Stimulated activated CD8-positive, alpha-beta memory T cell treated with anti-CD3 and anti-CD28 coated beads, Interleukin-15, amount 100 ng/mL, for 1 hour (primary cell): ENCODE results near the gene MLEC.

Experiments
- DNase-seq: peaks from one replicate; pipeline ENCODE4 v3.0.0-alpha.2; 2020; ENCODE audit warnings: low read depth

Gene MLEC

GRCh38 chr12:120693848-120694247, 6.9 kb downstream of the MLEC start:
- no peak for DNase-seq

- DNase-seq, result no peak
Observed at GRCh38 chr12:120696626-120697025, 9.7 kb downstream of the MLEC start.

- no peak for DNase-seq
Observed at GRCh38 chr12:120697344-120697743, 10.4 kb downstream of the MLEC start.

GRCh38 chr12:120698665-120699064, 11.7 kb downstream of the MLEC start:
- no peak for DNase-seq

- no peak for DNase-seq
Observed at GRCh38 chr12:120699553-120699952, 12.6 kb downstream of the MLEC start.

- DNase-seq, result no peak
Observed at GRCh38 chr12:120700886-120701285, 13.9 kb downstream of the MLEC start.

- no peak for DNase-seq
Observed at GRCh38 chr12:120702637-120703036, 15.7 kb downstream of the MLEC start.

GRCh38 chr12:120703311-120703942, 16.5 kb downstream of the MLEC start:
- DNase-seq, result no peak

- no peak for DNase-seq
Observed at GRCh38 chr12:120705618-120706017, 18.7 kb downstream of the MLEC start.

- no peak for DNase-seq
Observed at GRCh38 chr12:120706029-120706428, 19.1 kb downstream of the MLEC start.

- no peak for DNase-seq
Observed at GRCh38 chr12:120708651-120709050, 21.7 kb downstream of the MLEC start.

GRCh38 chr12:120710031-120710804, 23.3 kb downstream of the MLEC start, which contains the start of gene UNC119B:
Gene UNC119B (plus strand): TSS chr12:120710458. CDS start chr12:120710475, 17 bp downstream.
- peak; percentile 51 for DNase-seq

- no peak for DNase-seq
Observed at GRCh38 chr12:120710805-120711296, 23.9 kb downstream of the MLEC start.

- no peak for DNase-seq
Observed at GRCh38 chr12:120711411-120711810, 24.5 kb downstream of the MLEC start.

GRCh38 chr12:120712610-120713009, 25.7 kb downstream of the MLEC start:
- DNase-seq, result no peak

- peak; percentile 58 for DNase-seq
Observed at GRCh38 chr12:120713861-120714482, 27.0 kb downstream of the MLEC start.

- DNase-seq, result no peak
Observed at GRCh38 chr12:120718055-120718454, 31.1 kb downstream of the MLEC start.

- DNase-seq, result no peak
Observed at GRCh38 chr12:120719072-120719471, 32.1 kb downstream of the MLEC start.

- no peak for DNase-seq
Observed at GRCh38 chr12:120719496-120720233, 32.7 kb downstream of the MLEC start.

- no peak for DNase-seq
Observed at GRCh38 chr12:120720234-120720986, 33.5 kb downstream of the MLEC start.

- no peak for DNase-seq
Observed at GRCh38 chr12:120720987-120721801, 34.2 kb downstream of the MLEC start.
